ENCODE results near the gene KLHL8.
A peak's percentile ranks its signal among the peaks of the same experiment; 100 is the strongest.
"Not testable (repeated sequence)": the region's sequence is repeated elsewhere in the genome, so short reads cannot be mapped to it uniquely, and the experiment has no call there.

Gene KLHL8

GRCh38 chr4:87227751-87228151, 7.3 kb upstream of the KLHL8 start:
- DNase-seq: no peak

GRCh38 chr4:87225936-87226335, 5.5 kb upstream of the KLHL8 start:
- no peak for DNase-seq

- no peak for DNase-seq
These were observed 3.9 kb upstream of the KLHL8 start for GRCh38 chr4:87224141-87224923.

GRCh38 chr4:87219632-87220093, 755 bp downstream of the KLHL8 start:
- DNase-seq: peak in 1 of 2 experiments; percentile 73

GRCh38 chr4:87217235-87217763, 3.1 kb downstream of the KLHL8 start:
- DNase-seq: not testable (repeated sequence)

- DNase-seq: no peak
These were observed 3.9 kb downstream of the KLHL8 start for GRCh38 chr4:87216469-87216868.

- DNase-seq: no peak
These were observed 6.9 kb downstream of the KLHL8 start for GRCh38 chr4:87213421-87214075.

GRCh38 chr4:87211249-87211952, 9.0 kb downstream of the KLHL8 start:
- no peak for DNase-seq

GRCh38 chr4:87209696-87210095, 10.7 kb downstream of the KLHL8 start:
- no peak for DNase-seq

- no peak for DNase-seq
These were observed 11.2 kb downstream of the KLHL8 start for GRCh38 chr4:87209182-87209581.

- DNase-seq: no peak
These were observed 15.9 kb downstream of the KLHL8 start for GRCh38 chr4:87204559-87204958.

GRCh38 chr4:87196927-87197326, 23.5 kb downstream of the KLHL8 start:
- DNase-seq: no peak

- no peak for DNase-seq
These were observed 24.3 kb downstream of the KLHL8 start for GRCh38 chr4:87196146-87196545.

GRCh38 chr4:87193958-87194675, 26.3 kb downstream of the KLHL8 start:
- DNase-seq: no peak

- DNase-seq: no peak
These were observed 28.1 kb downstream of the KLHL8 start for GRCh38 chr4:87192145-87192919.

GRCh38 chr4:87188932-87189331, 31.5 kb downstream of the KLHL8 start:
- DNase-seq: no peak

GRCh38 chr4:87188048-87188447, 32.4 kb downstream of the KLHL8 start:
- no peak for DNase-seq

- DNase-seq: no peak
These were observed 35.1 kb downstream of the KLHL8 start for GRCh38 chr4:87185146-87185870.

- no peak for DNase-seq
These were observed 39.7 kb downstream of the KLHL8 start for GRCh38 chr4:87180767-87181166.

- no peak for DNase-seq
These were observed 40.7 kb downstream of the KLHL8 start for GRCh38 chr4:87179751-87180150.

- no peak for DNase-seq
These were observed 45.7 kb downstream of the KLHL8 start for GRCh38 chr4:87174672-87175071.
